ENCODE results near the gene MAP7.

GRCh38 chr6:136446579-136447187, 103.5 kb downstream of the MAP7 start:
- TF ChIP-seq CTCF (IDR thresholded peaks at IDR 0.05) (no peak), POLR2A (IDR thresholded peaks at IDR 0.05) (no peak)
